Neural cell (in vitro differentiated cells): ENCODE data around the gene PAK5. TPM values are rescaled to one million over a fixed set of nuclear protein-coding genes. Genes with fewer than 3 reads are reported as not detected.

Source experiments
- H2AFZ ChIP-seq: fragments of 200-600, 300-800 bp; sonication (generic), shearing (Covaris generic); 2 replicates; pipeline ENCODE4 v1.6.0; 2014; ENCODE audit warnings: low read depth, mild to moderate bottlenecking, antibody characterized with exemption, low read length, moderate library complexity
- H3F3A ChIP-seq: fragments of 200-600 bp; shearing (Covaris generic); 2 replicates; pipeline ENCODE4 v1.6.1; 2016; ENCODE audit warnings: mild to moderate bottlenecking, moderate library complexity, mixed read lengths, antibody characterized with exemption, low read length; ENCODE audit not compliant: insufficient read depth, poor library complexity, severe bottlenecking
- H3K27ac ChIP-seq: fragments of 200-600, 300-800 bp; sonication (generic), shearing (Covaris generic); 2 replicates; pipeline ENCODE4 v1.5.1; 2014; ENCODE audit warnings: mild to moderate bottlenecking, low read length, moderate library complexity
- H3K27me3 ChIP-seq: fragments of 300-800, 200-600 bp; sonication (generic), shearing (Covaris generic); 2 replicates; pipeline ENCODE4 v1.6.0; 2014; ENCODE audit warnings: mild to moderate bottlenecking, low read depth, low read length, moderate library complexity; ENCODE audit not compliant: insufficient read depth
- H3K36me3 ChIP-seq: fragments of 300-800, 200-600 bp; sonication (generic), shearing (Covaris generic); 2 replicates; pipeline ENCODE4 v1.5.1; 2014; ENCODE audit warnings: mild to moderate bottlenecking, antibody characterized with exemption, low read length, moderate library complexity; ENCODE audit not compliant: insufficient read depth
- H3K4me2 ChIP-seq: fragments of 300-800, 200-600 bp; sonication (generic), shearing (Covaris generic); 2 replicates; pipeline ENCODE4 v1.6.0; 2014; ENCODE audit warnings: mild to moderate bottlenecking, low read length
- H3K4me3 ChIP-seq: fragments of 300-800, 200-600 bp; sonication (generic), shearing (Covaris generic); 2 replicates; pipeline ENCODE4 v1.5.1; 2014; ENCODE audit warnings: mild to moderate bottlenecking, low read length, moderate library complexity
- H3K79me2 ChIP-seq: fragments of 200-600 bp; shearing (Covaris generic); replicated peaks from 2 replicates; pipeline ENCODE4 v1.6.0; 2014; ENCODE audit warnings: mild to moderate bottlenecking, low read length, moderate library complexity; ENCODE audit not compliant: insufficient read depth
- H3K9ac ChIP-seq: fragments of 300-800, 200-600 bp; sonication (generic), shearing (Covaris generic); 2 replicates; pipeline ENCODE4 v1.6.1; 2016; ENCODE audit warnings: mild to moderate bottlenecking, low read length, mixed read lengths
- H3K9me2 ChIP-seq: fragments of 200-600 bp; shearing (Covaris generic); 2 replicates; pipeline ENCODE4 v1.6.1; 2016; ENCODE audit warnings: mild to moderate bottlenecking, low read length, mixed read lengths; ENCODE audit not compliant: insufficient read depth
- H3K9me3 ChIP-seq: fragments of 200-600, 300-800 bp; sonication (generic), shearing (Covaris generic); 2 replicates; pipeline ENCODE4 v1.6.1; 2016; ENCODE audit warnings: mild to moderate bottlenecking, mixed run types, low read length, moderate library complexity, mixed read lengths
- H4K20me1 ChIP-seq: fragments of 200-600 bp; shearing (Covaris generic); 2 replicates; pipeline ENCODE4 v1.6.1; 2016; ENCODE audit warnings: mild to moderate bottlenecking, mixed run types; ENCODE audit not compliant: insufficient read depth
- EP300 ChIP-seq: fragments of 450-650 bp; conservative IDR thresholded peaks from 2 replicates; pipeline ENCODE4 v1.6.1; 2014; ENCODE audit warnings: antibody characterized with exemption, mild to moderate bottlenecking, moderate library complexity; ENCODE audit not compliant: poor library complexity, severe bottlenecking
- EZH2 ChIP-seq: fragments of 200-600, 300-800 bp; shearing (Covaris generic), sonication (generic); IDR thresholded peaks from 2 replicates; pipeline ENCODE4 v1.6.1; 2014; ENCODE audit warnings: antibody characterized with exemption, low read length, borderline replicate concordance, mild to moderate bottlenecking; ENCODE audit not compliant: insufficient read depth, poor library complexity, severe bottlenecking
- MXI1 ChIP-seq: fragments of 450-650 bp; conservative IDR thresholded peaks from 2 replicates; pipeline ENCODE4 v1.6.1; 2014; ENCODE audit warnings: antibody characterized with exemption, mild to moderate bottlenecking; ENCODE audit not compliant: poor library complexity, severe bottlenecking
- POLR2AphosphoS5 ChIP-seq: IDR thresholded peaks from 2 replicates; pipeline ENCODE4 v1.6.1; 2012
- RAD21 ChIP-seq: fragments of 450-650 bp; conservative IDR thresholded peaks from 2 replicates; pipeline ENCODE4 v1.6.1; 2014; ENCODE audit warnings: antibody characterized with exemption, mild to moderate bottlenecking, moderate library complexity
- SMC3 ChIP-seq: fragments of 450-650 bp; conservative IDR thresholded peaks from 2 replicates; pipeline ENCODE4 v1.6.1; 2014; ENCODE audit warnings: antibody characterized with exemption, mild to moderate bottlenecking, moderate library complexity; ENCODE audit not compliant: poor library complexity
- TAF1 ChIP-seq: IDR thresholded peaks from 2 replicates; pipeline ENCODE4 v1.6.1; 2012; ENCODE audit warnings: low read depth
- polyA plus RNA-seq: library from polyadenylated mRNA; depleted of rRNA; stranded (reverse); fragments of >200 nt; gene quantifications from 2 replicates; pipeline ENCODE4 v1.2.3, GENCODE V29; 2014
- TF ChIP-seq, protein P1 (sequence below): fragments of 450-650 bp; IDR thresholded peaks from 2 replicates; pipeline ENCODE4 v1.5.1; 2014; ENCODE audit warnings: antibody characterized with exemption, mild to moderate bottlenecking, moderate library complexity; ENCODE audit not compliant: poor library complexity, severe bottlenecking
- TF ChIP-seq, protein P2 (sequence below): IDR thresholded peaks from 2 replicates; pipeline ENCODE4 v1.6.1; 2012; ENCODE audit warnings: borderline replicate concordance

Gene PAK5
- polyA plus RNA-seq, 1 donor from 2014 or later: 48.3 TPM

GRCh38 chr20:9689041-9689440, 149.8 kb downstream of the PAK5 start:
- no peaks in the 10 kb centered on the region for H3K36me3 ChIP-seq
- H2AFZ ChIP-seq: no peak overlapping the region
- H3K4me2 ChIP-seq: no peak overlapping the region
- no peaks in the 10 kb centered on the region for H3F3A ChIP-seq
- no peaks in the 10 kb centered on the region for H3K9me2 ChIP-seq
- TF ChIP-seq, protein P1, sequence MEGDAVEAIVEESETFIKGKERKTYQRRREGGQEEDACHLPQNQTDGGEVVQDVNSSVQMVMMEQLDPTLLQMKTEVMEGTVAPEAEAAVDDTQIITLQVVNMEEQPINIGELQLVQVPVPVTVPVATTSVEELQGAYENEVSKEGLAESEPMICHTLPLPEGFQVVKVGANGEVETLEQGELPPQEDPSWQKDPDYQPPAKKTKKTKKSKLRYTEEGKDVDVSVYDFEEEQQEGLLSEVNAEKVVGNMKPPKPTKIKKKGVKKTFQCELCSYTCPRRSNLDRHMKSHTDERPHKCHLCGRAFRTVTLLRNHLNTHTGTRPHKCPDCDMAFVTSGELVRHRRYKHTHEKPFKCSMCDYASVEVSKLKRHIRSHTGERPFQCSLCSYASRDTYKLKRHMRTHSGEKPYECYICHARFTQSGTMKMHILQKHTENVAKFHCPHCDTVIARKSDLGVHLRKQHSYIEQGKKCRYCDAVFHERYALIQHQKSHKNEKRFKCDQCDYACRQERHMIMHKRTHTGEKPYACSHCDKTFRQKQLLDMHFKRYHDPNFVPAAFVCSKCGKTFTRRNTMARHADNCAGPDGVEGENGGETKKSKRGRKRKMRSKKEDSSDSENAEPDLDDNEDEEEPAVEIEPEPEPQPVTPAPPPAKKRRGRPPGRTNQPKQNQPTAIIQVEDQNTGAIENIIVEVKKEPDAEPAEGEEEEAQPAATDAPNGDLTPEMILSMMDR: no peak
- TF ChIP-seq, protein P2, sequence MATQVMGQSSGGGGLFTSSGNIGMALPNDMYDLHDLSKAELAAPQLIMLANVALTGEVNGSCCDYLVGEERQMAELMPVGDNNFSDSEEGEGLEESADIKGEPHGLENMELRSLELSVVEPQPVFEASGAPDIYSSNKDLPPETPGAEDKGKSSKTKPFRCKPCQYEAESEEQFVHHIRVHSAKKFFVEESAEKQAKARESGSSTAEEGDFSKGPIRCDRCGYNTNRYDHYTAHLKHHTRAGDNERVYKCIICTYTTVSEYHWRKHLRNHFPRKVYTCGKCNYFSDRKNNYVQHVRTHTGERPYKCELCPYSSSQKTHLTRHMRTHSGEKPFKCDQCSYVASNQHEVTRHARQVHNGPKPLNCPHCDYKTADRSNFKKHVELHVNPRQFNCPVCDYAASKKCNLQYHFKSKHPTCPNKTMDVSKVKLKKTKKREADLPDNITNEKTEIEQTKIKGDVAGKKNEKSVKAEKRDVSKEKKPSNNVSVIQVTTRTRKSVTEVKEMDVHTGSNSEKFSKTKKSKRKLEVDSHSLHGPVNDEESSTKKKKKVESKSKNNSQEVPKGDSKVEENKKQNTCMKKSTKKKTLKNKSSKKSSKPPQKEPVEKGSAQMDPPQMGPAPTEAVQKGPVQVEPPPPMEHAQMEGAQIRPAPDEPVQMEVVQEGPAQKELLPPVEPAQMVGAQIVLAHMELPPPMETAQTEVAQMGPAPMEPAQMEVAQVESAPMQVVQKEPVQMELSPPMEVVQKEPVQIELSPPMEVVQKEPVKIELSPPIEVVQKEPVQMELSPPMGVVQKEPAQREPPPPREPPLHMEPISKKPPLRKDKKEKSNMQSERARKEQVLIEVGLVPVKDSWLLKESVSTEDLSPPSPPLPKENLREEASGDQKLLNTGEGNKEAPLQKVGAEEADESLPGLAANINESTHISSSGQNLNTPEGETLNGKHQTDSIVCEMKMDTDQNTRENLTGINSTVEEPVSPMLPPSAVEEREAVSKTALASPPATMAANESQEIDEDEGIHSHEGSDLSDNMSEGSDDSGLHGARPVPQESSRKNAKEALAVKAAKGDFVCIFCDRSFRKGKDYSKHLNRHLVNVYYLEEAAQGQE: no peak
- TF ChIP-seq POLR2AphosphoS5 (no peak), RAD21 (no peak)
- no peak overlapping the region for H3K9ac ChIP-seq
- no peak overlapping the region for H3K27ac ChIP-seq
- H3K9me3 ChIP-seq: no peaks in the 10 kb centered on the region
- no peak overlapping the region for H3K4me3 ChIP-seq
- H3K79me2 ChIP-seq: no peaks in the 10 kb centered on the region
- H4K20me1 ChIP-seq: no peaks in the 10 kb centered on the region
- H3K27me3 ChIP-seq: no peaks in the 10 kb centered on the region

DNA sequence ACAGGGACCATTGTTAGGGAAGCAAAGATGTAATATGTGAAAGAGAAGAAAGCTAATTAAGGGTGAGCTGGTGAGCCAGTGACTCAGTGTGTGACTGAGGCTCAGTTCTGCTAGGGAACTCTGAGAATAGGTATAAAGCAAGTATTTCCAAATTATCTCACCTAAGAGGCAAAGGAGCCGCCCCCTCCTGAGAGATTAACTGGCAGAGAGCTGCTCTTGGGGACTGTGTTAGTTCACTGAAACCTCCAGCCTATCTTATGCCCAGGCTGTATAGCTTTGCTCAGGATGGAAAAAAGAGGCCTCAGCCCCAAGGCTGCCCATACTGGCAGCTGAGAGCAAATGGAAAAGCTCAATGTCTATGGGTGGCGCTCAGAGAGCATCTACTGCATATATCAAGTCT, 152.0 kb downstream of the PAK5 start:
- no peak overlapping the region for H3K27ac ChIP-seq
- TF ChIP-seq, protein P1: no peak
- TF ChIP-seq RAD21 (no peak), MXI1 (no peak), POLR2AphosphoS5 (no peak), EZH2 (no peak), TAF1 (no peak), EP300 (no peak), SMC3 (no peak)
- TF ChIP-seq, protein P2: no peak
- no peak overlapping the region for H2AFZ ChIP-seq

More for the DNA sequence above, 152.0 kb downstream of the PAK5 start:
- H3F3A ChIP-seq: no peaks in the 10 kb centered on the region
- no peaks in the 10 kb centered on the region for H3K9me3 ChIP-seq
- no peaks in the 10 kb centered on the region for H3K36me3 ChIP-seq
- no peak overlapping the region for H3K4me2 ChIP-seq
- no peaks in the 10 kb centered on the region for H3K79me2 ChIP-seq
- H4K20me1 ChIP-seq: no peaks in the 10 kb centered on the region
- no peaks in the 10 kb centered on the region for H3K9me2 ChIP-seq
- H3K4me3 ChIP-seq: no peak overlapping the region
- H3K27me3 ChIP-seq: no peaks in the 10 kb centered on the region
- no peak overlapping the region for H3K9ac ChIP-seq
